Hepatocyte (in vitro differentiated cells): ENCODE results near the gene LDLRAD2.

ENCODE experiments used
- EZH2 ChIP-seq: fragments of 200-600 bp; sonication (generic); IDR thresholded peaks from 2 replicates; pipeline ENCODE4 v1.6.1; 2016; ENCODE audit warnings: antibody characterized with exemption, mild to moderate bottlenecking, borderline replicate concordance
- TF ChIP-seq, protein P1 (sequence below): fragments of 200-600 bp; sonication (generic); IDR thresholded peaks from 2 replicates; pipeline ENCODE4 v1.5.1; 2016; ENCODE audit warnings: antibody characterized with exemption, mild to moderate bottlenecking; ENCODE audit not compliant: poor library complexity

- TF ChIP-seq, protein P1, sequence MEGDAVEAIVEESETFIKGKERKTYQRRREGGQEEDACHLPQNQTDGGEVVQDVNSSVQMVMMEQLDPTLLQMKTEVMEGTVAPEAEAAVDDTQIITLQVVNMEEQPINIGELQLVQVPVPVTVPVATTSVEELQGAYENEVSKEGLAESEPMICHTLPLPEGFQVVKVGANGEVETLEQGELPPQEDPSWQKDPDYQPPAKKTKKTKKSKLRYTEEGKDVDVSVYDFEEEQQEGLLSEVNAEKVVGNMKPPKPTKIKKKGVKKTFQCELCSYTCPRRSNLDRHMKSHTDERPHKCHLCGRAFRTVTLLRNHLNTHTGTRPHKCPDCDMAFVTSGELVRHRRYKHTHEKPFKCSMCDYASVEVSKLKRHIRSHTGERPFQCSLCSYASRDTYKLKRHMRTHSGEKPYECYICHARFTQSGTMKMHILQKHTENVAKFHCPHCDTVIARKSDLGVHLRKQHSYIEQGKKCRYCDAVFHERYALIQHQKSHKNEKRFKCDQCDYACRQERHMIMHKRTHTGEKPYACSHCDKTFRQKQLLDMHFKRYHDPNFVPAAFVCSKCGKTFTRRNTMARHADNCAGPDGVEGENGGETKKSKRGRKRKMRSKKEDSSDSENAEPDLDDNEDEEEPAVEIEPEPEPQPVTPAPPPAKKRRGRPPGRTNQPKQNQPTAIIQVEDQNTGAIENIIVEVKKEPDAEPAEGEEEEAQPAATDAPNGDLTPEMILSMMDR = no peak
- TF ChIP-seq EZH2 = no peak
Measured at GRCh38 chr1:21867451-21867996, 55.5 kb downstream of the LDLRAD2 start.
